Mononuclear cell (primary cell): Measurements from ENCODE around the gene PUDP. TPM values are rescaled to one million over a fixed set of nuclear protein-coding genes. Genes with fewer than 3 reads are reported as not detected.
"Not testable (repeated sequence)": the region's sequence is repeated elsewhere in the genome, so short reads cannot be mapped to it uniquely, and the experiment has no call there.

Experiments
- H3K27me3 ChIP-seq: 2 replicates; pipeline ENCODE4 v1.6.0; 2011; ENCODE audit warnings: low read length, control low read depth; ENCODE audit not compliant: insufficient read depth
- H3K4me1 ChIP-seq: 2 replicates; pipeline ENCODE4 v1.5.1; 2011; ENCODE audit warnings: mild to moderate bottlenecking, low read length, control low read depth; ENCODE audit not compliant: insufficient read depth
- H3K4me3 ChIP-seq: 2 replicates; pipeline ENCODE4 v1.5.1; 2011; ENCODE audit warnings: mild to moderate bottlenecking, low read length, moderate library complexity
- H3K9me3 ChIP-seq: 2 replicates; pipeline ENCODE4 v1.5.1; 2011; ENCODE audit warnings: low read depth, mild to moderate bottlenecking, control low read depth, low read length
- total RNA-seq: library from RNA; depleted of rRNA; stranded (reverse); fragments of >200 nt; gene quantifications from one replicate; pipeline ENCODE4 v1.2.3, GENCODE V29; 2012

PUDP gene
- total RNA-seq, 1 donor, result 3.6 TPM

DNA sequence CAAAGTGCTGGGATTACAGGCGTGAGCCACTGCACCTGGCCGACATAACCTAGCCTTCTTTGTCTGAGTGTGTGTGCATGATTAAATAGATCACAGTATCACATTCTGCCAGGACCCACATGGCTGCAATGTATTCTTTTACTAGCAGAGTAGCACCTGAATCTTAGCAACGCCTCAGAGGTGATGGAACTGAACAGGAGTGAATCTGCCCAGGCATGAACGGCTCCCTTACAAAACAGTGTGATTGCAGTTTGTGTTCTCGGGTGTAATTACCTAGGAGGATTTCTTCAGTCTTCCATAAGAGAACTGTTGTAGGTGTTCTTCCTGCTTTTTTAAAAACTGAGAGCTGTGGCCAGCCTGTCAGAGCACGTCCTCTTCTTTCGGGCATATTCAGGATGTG lies 123.1 kb downstream of the PUDP start:
- Histone ChIP-seq H3K4me1 (no peaks in the 10 kb centered on the region), H3K27me3 (no peaks in the 10 kb centered on the region), H3K9me3 (no peaks in the 10 kb centered on the region), H3K4me3 (no peak overlapping the region)

GRCh38 chrX:7022996-7023395 lies 125.0 kb downstream of the PUDP start:
- H3K9me3 ChIP-seq, H3K4me1 ChIP-seq, H3K4me3 ChIP-seq, H3K27me3 ChIP-seq: not testable (repeated sequence)

DNA sequence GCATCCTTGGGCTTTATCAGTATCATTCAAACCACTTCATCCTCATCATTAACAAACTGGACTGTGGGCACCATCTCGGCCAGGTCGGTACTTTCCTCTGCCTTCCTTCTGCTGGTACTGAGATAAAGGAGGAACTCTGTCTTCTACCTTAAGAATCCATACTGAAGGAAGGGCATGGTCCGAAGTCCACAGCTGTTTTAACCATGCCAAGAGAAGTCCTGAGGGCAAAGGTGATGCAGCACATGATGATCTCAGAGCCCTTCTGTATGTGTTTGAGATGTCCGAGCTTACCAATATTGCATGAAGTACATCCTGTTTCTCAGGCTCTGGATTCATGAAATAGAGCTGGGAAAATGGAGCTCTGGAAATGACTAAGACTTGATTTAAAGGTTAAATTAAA lies 126.0 kb downstream of the PUDP start:
- H3K4me3 ChIP-seq, result no peak overlapping the region
- no peaks in the 10 kb centered on the region for H3K27me3 ChIP-seq
- no peaks in the 10 kb centered on the region for H3K9me3 ChIP-seq
- no peaks in the 10 kb centered on the region for H3K4me1 ChIP-seq

GRCh38 chrX:7019555-7019954 lies 128.4 kb downstream of the PUDP start:
- H3K27me3 ChIP-seq, result no peaks in the 10 kb centered on the region
- H3K4me3 ChIP-seq, result no peak overlapping the region
- no peaks in the 10 kb centered on the region for H3K9me3 ChIP-seq
- H3K4me1 ChIP-seq, result no peaks in the 10 kb centered on the region

GRCh38 chrX:7012262-7012834 lies 135.6 kb downstream of the PUDP start:
- not testable (repeated sequence) for H3K9me3 ChIP-seq, H3K4me3 ChIP-seq, H3K4me1 ChIP-seq, H3K27me3 ChIP-seq

GRCh38 chrX:7010897-7011296 lies 137.1 kb downstream of the PUDP start:
- H3K27me3 ChIP-seq, H3K4me3 ChIP-seq, H3K9me3 ChIP-seq, H3K4me1 ChIP-seq: not testable (repeated sequence)

GRCh38 chrX:7007328-7007727 lies 140.6 kb downstream of the PUDP start:
- H3K9me3 ChIP-seq, H3K27me3 ChIP-seq, H3K4me1 ChIP-seq, H3K4me3 ChIP-seq: not testable (repeated sequence)

Other genes starting within 250 kb of the PUDP start
- gene STS, start 441 bp downstream of the PUDP start, total RNA-seq, result 3.3 TPM